Measurements from ENCODE around the gene TSPAN8.

DNA sequence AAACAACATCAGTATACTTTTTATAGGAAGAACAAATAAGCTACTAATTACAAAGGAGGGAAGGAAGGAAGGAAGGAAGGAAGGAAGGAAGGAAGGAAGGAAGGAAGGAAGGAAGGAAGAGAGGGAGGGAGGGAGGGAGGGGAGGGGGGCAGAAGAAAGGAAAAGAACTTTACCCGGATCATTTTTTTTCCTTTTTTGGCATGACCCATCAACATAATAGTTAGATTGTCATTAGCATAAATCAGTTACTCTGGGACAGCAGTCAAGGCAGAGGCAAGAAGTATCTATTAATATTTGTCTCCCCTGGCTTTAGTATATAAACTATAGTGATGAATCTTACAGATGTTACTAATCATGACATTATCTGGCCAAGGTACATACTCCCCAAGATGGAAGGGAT is 35.2 kb upstream of the TSPAN8 start:
- TF ChIP-seq, protein P1, sequence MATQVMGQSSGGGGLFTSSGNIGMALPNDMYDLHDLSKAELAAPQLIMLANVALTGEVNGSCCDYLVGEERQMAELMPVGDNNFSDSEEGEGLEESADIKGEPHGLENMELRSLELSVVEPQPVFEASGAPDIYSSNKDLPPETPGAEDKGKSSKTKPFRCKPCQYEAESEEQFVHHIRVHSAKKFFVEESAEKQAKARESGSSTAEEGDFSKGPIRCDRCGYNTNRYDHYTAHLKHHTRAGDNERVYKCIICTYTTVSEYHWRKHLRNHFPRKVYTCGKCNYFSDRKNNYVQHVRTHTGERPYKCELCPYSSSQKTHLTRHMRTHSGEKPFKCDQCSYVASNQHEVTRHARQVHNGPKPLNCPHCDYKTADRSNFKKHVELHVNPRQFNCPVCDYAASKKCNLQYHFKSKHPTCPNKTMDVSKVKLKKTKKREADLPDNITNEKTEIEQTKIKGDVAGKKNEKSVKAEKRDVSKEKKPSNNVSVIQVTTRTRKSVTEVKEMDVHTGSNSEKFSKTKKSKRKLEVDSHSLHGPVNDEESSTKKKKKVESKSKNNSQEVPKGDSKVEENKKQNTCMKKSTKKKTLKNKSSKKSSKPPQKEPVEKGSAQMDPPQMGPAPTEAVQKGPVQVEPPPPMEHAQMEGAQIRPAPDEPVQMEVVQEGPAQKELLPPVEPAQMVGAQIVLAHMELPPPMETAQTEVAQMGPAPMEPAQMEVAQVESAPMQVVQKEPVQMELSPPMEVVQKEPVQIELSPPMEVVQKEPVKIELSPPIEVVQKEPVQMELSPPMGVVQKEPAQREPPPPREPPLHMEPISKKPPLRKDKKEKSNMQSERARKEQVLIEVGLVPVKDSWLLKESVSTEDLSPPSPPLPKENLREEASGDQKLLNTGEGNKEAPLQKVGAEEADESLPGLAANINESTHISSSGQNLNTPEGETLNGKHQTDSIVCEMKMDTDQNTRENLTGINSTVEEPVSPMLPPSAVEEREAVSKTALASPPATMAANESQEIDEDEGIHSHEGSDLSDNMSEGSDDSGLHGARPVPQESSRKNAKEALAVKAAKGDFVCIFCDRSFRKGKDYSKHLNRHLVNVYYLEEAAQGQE (IDR thresholded peaks at IDR 0.05; ENCODE audit: insufficient read depth in 1 of 2, low read depth in 2 of 2, low read length in 1 of 2), result no peak
- TF ChIP-seq, protein P2, sequence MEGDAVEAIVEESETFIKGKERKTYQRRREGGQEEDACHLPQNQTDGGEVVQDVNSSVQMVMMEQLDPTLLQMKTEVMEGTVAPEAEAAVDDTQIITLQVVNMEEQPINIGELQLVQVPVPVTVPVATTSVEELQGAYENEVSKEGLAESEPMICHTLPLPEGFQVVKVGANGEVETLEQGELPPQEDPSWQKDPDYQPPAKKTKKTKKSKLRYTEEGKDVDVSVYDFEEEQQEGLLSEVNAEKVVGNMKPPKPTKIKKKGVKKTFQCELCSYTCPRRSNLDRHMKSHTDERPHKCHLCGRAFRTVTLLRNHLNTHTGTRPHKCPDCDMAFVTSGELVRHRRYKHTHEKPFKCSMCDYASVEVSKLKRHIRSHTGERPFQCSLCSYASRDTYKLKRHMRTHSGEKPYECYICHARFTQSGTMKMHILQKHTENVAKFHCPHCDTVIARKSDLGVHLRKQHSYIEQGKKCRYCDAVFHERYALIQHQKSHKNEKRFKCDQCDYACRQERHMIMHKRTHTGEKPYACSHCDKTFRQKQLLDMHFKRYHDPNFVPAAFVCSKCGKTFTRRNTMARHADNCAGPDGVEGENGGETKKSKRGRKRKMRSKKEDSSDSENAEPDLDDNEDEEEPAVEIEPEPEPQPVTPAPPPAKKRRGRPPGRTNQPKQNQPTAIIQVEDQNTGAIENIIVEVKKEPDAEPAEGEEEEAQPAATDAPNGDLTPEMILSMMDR (IDR thresholded peaks at IDR 0.05), result no peak
- no peak for TF ChIP-seq POLR2AphosphoS5 (IDR thresholded peaks at IDR 0.05; ENCODE audit: low read depth, low read length)
